OCI-LY7 (cell line): ENCODE measurements around the gene HERC6.

Source experiments
- CTCF ChIP-seq: fragments of 200-600 bp; sonication (generic); conservative IDR thresholded peaks from 2 replicates; pipeline ENCODE4 v1.5.1; 2014; ENCODE audit warnings: mild to moderate bottlenecking, antibody characterized with exemption, low read length, moderate library complexity, mixed read lengths
- EZH2phosphoT487 ChIP-seq: fragments of 200-600 bp; sonication (generic); IDR thresholded peaks from 2 replicates; pipeline ENCODE4 v1.6.1; 2018; ENCODE audit warnings: low read depth, borderline replicate concordance, mild to moderate bottlenecking, mixed run types, antibody characterized with exemption, low read length, moderate library complexity, mixed read lengths

- TF ChIP-seq CTCF (no peak), EZH2phosphoT487 (no peak)
These were observed 68.9 kb downstream of the HERC6 start for GRCh38 chr4:88447371-88448095.
